K562 (cell line): ENCODE measurements around the gene KNCN. TPM values are rescaled to one million over a fixed set of nuclear protein-coding genes. Genes with fewer than 3 reads are reported as not detected.

Experiments
- ATF7 ChIP-seq: fragments of 450-650 bp; IDR thresholded peaks from 2 replicates; pipeline ENCODE4 v1.7.1; 2014; ENCODE audit warnings: mild to moderate bottlenecking, moderate library complexity
- BCL6 ChIP-seq: fragments of 250-450 bp; sonication (Bioruptor Pico); IDR thresholded peaks from 2 replicates; pipeline ENCODE4 v1.4.0; 2020
- CTCF ChIP-seq, 3 experiments: IDR thresholded peaks in 2 of 3; conservative IDR thresholded peaks in 1 of 3; 2 replicates each; pipeline ENCODE4 v1.5.1; 2011 to 2012; ENCODE audit warnings: low read length in 3 of 3, mild to moderate bottlenecking in 3 of 3, control low read depth in 2 of 3, improper control_type of control experiment in 1 of 3, inconsistent platforms in 1 of 3, low read depth in 1 of 3, mixed read lengths in 1 of 3, moderate library complexity in 1 of 3; ENCODE audit not compliant: insufficient read depth in 2 of 3
- ILF3 ChIP-seq: fragments of 450-650 bp; IDR thresholded peaks from 2 replicates; pipeline ENCODE4 v1.6.1; 2018; ENCODE audit warnings: antibody characterized with exemption, mild to moderate bottlenecking, moderate library complexity, borderline replicate concordance
- IRF2 ChIP-seq: sonication (generic); formaldehyde crosslinking; IDR thresholded peaks from 2 replicates; pipeline ENCODE4 v1.8.1; 2022; ENCODE audit warnings: mild to moderate bottlenecking, missing genetic modification reagents
- MAFF ChIP-seq: IDR thresholded peaks from 2 replicates; pipeline ENCODE4 v1.6.1; 2012; ENCODE audit warnings: low read length, improper control_type of control experiment
- MBD2 ChIP-seq: sonication (generic); IDR thresholded peaks from 2 replicates; pipeline ENCODE4 v1.6.1; 2016; ENCODE audit warnings: low read depth, borderline replicate concordance
- NCOR1 ChIP-seq: fragments of 450-650 bp; IDR thresholded peaks from 2 replicates; pipeline ENCODE4 v1.6.1; 2016; ENCODE audit warnings: mild to moderate bottlenecking, moderate library complexity
- PPARD ChIP-seq: fragments of 250-450 bp; sonication (Bioruptor Pico); IDR thresholded peaks from 2 replicates; pipeline ENCODE4 v1.8.0; 2022; ENCODE audit warnings: inconsistent platforms, mild to moderate bottlenecking, moderate library complexity
- SIX5 ChIP-seq, 2 experiments: IDR thresholded peaks; 2 replicates each; pipeline ENCODE4 v1.6.1; 2011; ENCODE audit warnings: low read length in 2 of 2, borderline replicate concordance in 1 of 2, low read depth in 1 of 2, mild to moderate bottlenecking in 1 of 2, moderate library complexity in 1 of 2; ENCODE audit not compliant: insufficient read depth in 1 of 2
- SLC30A9 ChIP-seq: fragments of 250-450 bp; sonication (Bioruptor Pico); IDR thresholded peaks from 2 replicates; pipeline ENCODE4 v1.8.0; 2022; ENCODE audit warnings: mild to moderate bottlenecking, moderate library complexity
- SRF ChIP-seq, 2 experiments: fragments of 250-450, 450-650 bp in 1 of 2; sonication (Bioruptor Pico) in 1 of 2; sonication (generic) in 1 of 2; formaldehyde crosslinking; IDR thresholded peaks; 2 replicates each; pipeline versions ENCODE4 v1.5.0 to v1.5.1; 2020 to 2022; ENCODE audit warnings: mild to moderate bottlenecking in 1 of 2, missing genetic modification reagents in 1 of 2
- U2AF1 ChIP-seq: fragments of 200-400 bp; formaldehyde crosslinking; optimal IDR thresholded peaks from 2 replicates; pipeline ENCODE3; 2017; ENCODE audit warnings: mild to moderate bottlenecking, low read depth, low read length, moderate library complexity
- XRCC3 ChIP-seq: fragments of 450-650 bp; IDR thresholded peaks from 2 replicates; pipeline ENCODE4 v1.6.1; 2017; ENCODE audit warnings: mild to moderate bottlenecking, moderate library complexity
- ZMIZ1 ChIP-seq, 2 experiments: fragments of 150-350 bp in 1 of 2; IDR thresholded peaks; 2 replicates each; pipeline ENCODE4 v1.6.1; 2012 to 2016; ENCODE audit warnings: low read depth in 2 of 2, low read length in 2 of 2, mild to moderate bottlenecking in 1 of 2, moderate library complexity in 1 of 2
- ZNF282 ChIP-seq: sonication (generic); formaldehyde crosslinking; IDR thresholded peaks from 2 replicates; pipeline ENCODE4 v1.8.1; 2023; ENCODE audit warnings: missing genetic modification reagents
- ZNF316 ChIP-seq: fragments of 450-650 bp; IDR thresholded peaks from 2 replicates; pipeline ENCODE4 v1.6.1; 2016
- ZNF592 ChIP-seq: fragments of 450-650 bp; IDR thresholded peaks from 2 replicates; pipeline ENCODE4 v1.6.1; 2017; ENCODE audit warnings: antibody characterized with exemption, mild to moderate bottlenecking
- ZNF77 ChIP-seq: fragments of 250-450 bp; sonication (Bioruptor Pico); IDR thresholded peaks from 2 replicates; pipeline ENCODE4 v1.5.0; 2020
- polyA plus RNA-seq, 8 experiments: library from polyadenylated mRNA; depleted of rRNA in 4 of 8; stranded (reverse) in 5 of 8; unstranded in 3 of 8; fragments of >200 nt; fragmentation: Nextera tagmentation in 2 of 8; fragmentation: Illumina TruSeq in 1 of 8; extraction: Ambion mirVana in 2 of 8; extraction: Trizol in 1 of 8; gene quantifications; 2 replicates each; pipeline versions ENCODE4 v1.2.1 to v1.2.3, GENCODE V29; 2011 to 2014; ENCODE audit warnings: inconsistent platforms in 1 of 8, missing spikeins in 1 of 8
- total RNA-seq, 7 experiments: library from RNA; depleted of rRNA in 6 of 7; stranded (reverse); fragments of >200 nt in 6 of 7; fragmentation: Illumina TruSeq in 2 of 7; extraction: Trizol in 2 of 7; gene quantifications; 2 replicates each; pipeline versions ENCODE4 v1.2.1 to v1.2.3, GENCODE V29; 2011 to 2021; ENCODE audit warnings: low replicate concordance in 1 of 7

KNCN gene
- total and polyA plus RNA-seq, 9 of the 15 experiments (the other 6 are each of a cell fraction or from before 2014, with no cell fraction given): not detected

GRCh38 chr1:46527474-46528296 lies 23.8 kb downstream of the KNCN start (continued):
- no peak for TF ChIP-seq SLC30A9
- TF ChIP-seq ILF3: no peak
- TF ChIP-seq ZNF592: peak; percentile 91
- TF ChIP-seq ZMIZ1 (IDR thresholded peaks at IDR 0.05; ENCODE audit: low read depth in 2 of 2, low read length in 2 of 2): 0 out of 4 replicates have a peak, but pooled peaks of 1 of the 2 experiments have one; percentile 41
- TF ChIP-seq MBD2: no peak
- no peak; the same call in 1 of the 2 replicates for TF ChIP-seq MAFF
- no peak for TF ChIP-seq BCL6 (CRISPR knock-in tag)
- no peak for TF ChIP-seq XRCC3
- peak; percentile 73 for TF ChIP-seq ATF7
- no peak for TF ChIP-seq ZNF77
- TF ChIP-seq SRF (CRISPR knock-in tag; IDR thresholded peaks at IDR 0.05): no peak
- no peak for TF ChIP-seq IRF2
- peak; percentile 98 to 99 (median 99) for TF ChIP-seq CTCF (IDR thresholded peaks at IDR 0.05 in 2 of 3, conservative IDR thresholded peaks at IDR 0.05 in 1 of 3; ENCODE audit: insufficient read depth in 2 of 3, low read depth in 1 of 3, low read length in 3 of 3)
- TF ChIP-seq ZNF316: no peak
- TF ChIP-seq U2AF1: no peak
- TF ChIP-seq NCOR1: peak; percentile 71
- TF ChIP-seq PPARD: no peak
- no peak for TF ChIP-seq ZNF282
- TF ChIP-seq SIX5 (IDR thresholded peaks at IDR 0.05; ENCODE audit: borderline replicate concordance in 1 of 2, insufficient read depth in 1 of 2, low read depth in 1 of 2, low read length in 2 of 2): no peak
